IPS-20b (cell line): Measurements from ENCODE around the gene LGR4.

Source experiments
- H3K27ac ChIP-seq: one replicate; pipeline ENCODE4 v1.5.1; 2013; ENCODE audit warnings: low read length
- H3K27me3 ChIP-seq: 2 replicates; pipeline ENCODE4 v1.6.1; 2013; ENCODE audit warnings: mild to moderate bottlenecking, low read length, inconsistent platforms; ENCODE audit not compliant: insufficient read depth
- H3K36me3 ChIP-seq: 2 replicates; pipeline ENCODE4 v1.6.1; 2013; ENCODE audit warnings: low read depth, mild to moderate bottlenecking, inconsistent platforms, low read length, moderate library complexity; ENCODE audit not compliant: insufficient read depth
- H3K4me1 ChIP-seq: 2 replicates; pipeline ENCODE4 v1.6.1; 2013; ENCODE audit warnings: mild to moderate bottlenecking, control low read depth, inconsistent platforms, low read length, moderate library complexity; ENCODE audit not compliant: insufficient read depth
- H3K4me3 ChIP-seq: 2 replicates; pipeline ENCODE4 v1.5.1; 2013; ENCODE audit warnings: mild to moderate bottlenecking, low read length, inconsistent platforms
- H3K9ac ChIP-seq: 2 replicates; pipeline ENCODE4 v1.6.1; 2013; ENCODE audit warnings: low read depth, mild to moderate bottlenecking, inconsistent platforms, low read length, moderate library complexity
- H3K9me3 ChIP-seq: 2 replicates; pipeline ENCODE4 v1.6.1; 2013; ENCODE audit warnings: mild to moderate bottlenecking, low read depth, low read length, inconsistent platforms; ENCODE audit not compliant: insufficient read depth

Gene LGR4

DNA sequence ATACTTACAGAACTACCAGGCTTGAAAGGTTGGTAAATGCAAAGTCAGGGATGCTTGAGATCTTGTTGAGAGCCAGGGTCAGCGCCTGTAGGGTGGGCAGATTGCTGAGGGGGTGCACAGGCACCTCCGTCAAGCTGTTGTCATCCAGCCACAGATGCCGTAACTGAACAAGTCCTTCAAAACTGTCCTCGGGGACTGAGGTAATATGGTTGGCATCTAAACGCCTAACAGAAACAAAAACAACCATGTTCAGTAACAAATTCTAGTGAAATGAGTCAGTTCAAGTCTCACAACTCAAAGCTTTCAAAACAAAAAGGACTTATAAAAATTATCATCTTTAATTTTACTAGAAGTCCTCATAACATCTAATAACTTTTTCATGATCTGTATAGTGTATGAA is 87.3 kb downstream of the LGR4 start:
- Histone ChIP-seq H3K4me3 (no peak overlapping the region), H3K36me3 (peaks cover 67% of the 10 kb centered on the region), H3K27ac (no peak overlapping the region), H3K9me3 (no peaks in the 10 kb centered on the region), H3K27me3 (no peaks in the 10 kb centered on the region), H3K9ac (no peak overlapping the region), H3K4me1 (peaks cover 33% of the 10 kb centered on the region)

DNA sequence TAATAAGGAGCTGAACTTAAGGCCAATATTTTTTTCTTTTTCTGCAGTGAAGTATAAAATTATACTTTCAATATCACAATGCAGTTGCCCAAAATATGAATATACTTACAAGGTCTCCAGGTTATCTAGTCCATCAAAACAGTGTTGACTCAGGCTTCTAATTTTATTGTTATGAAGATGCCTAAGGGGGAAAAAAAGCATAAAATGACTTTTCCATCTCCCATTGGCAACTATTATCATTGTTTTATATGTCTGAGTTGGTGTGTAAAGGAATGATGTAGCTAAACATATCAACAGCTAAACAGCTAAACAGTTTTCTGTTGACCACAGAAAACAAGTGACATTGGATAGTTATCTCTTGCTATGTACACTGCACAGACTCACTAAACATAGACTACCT is 88.4 kb downstream of the LGR4 start:
- H3K9ac ChIP-seq, result no peak overlapping the region
- H3K4me1 ChIP-seq, result peaks cover 27% of the 10 kb centered on the region
- no peaks in the 10 kb centered on the region for H3K9me3 ChIP-seq
- no peaks in the 10 kb centered on the region for H3K27me3 ChIP-seq
- peaks cover 72% of the 10 kb centered on the region for H3K36me3 ChIP-seq
- H3K27ac ChIP-seq, result no peak overlapping the region
- H3K4me3 ChIP-seq, result no peak overlapping the region

DNA sequence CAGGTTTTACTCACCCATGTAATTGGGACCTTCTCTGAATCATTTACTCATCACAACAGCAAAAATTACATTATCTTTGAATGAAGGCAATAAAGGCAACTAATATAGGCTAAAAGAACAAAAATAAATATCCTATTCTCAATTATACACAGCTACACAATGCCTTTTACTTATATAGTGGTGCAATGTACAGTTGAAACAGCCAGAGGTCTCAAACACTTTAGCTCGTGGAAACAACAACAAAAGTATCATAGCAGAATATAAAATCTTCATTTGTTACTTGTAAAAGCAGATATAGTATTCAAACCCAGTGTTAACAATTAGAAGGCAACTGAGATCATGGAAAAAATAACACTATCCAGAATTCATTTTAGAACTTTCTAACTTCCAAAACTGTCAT is 88.9 kb downstream of the LGR4 start:
- Histone ChIP-seq H3K9ac (no peak overlapping the region), H3K27ac (no peak overlapping the region), H3K27me3 (no peaks in the 10 kb centered on the region), H3K9me3 (no peaks in the 10 kb centered on the region), H3K4me3 (no peak overlapping the region), H3K4me1 (peaks cover 21% of the 10 kb centered on the region), H3K36me3 (peaks cover 78% of the 10 kb centered on the region)

DNA sequence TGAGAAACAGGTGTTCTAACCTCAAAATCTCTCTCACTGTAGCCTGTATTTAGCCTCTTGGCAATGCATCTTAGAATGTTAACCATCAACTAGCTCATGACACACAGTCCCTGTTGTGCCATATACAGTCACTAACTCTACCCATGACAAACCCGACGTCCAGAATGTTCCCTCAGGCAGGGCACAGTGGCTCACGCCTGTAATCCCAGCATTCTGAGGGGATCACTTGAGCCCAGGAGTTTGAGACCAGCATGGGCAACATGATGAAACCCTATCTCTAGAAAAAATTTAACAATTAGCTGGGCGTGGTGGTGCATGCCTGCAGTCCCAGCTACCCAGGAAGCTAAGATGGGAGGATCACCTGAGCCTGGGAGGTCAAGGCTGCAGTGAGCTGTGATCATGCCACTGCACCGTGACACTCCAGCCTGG is 91.3 kb downstream of the LGR4 start:
- Histone ChIP-seq H3K27ac (no peak overlapping the region), H3K36me3 (peaks cover 94% of the 10 kb centered on the region), H3K27me3 (no peaks in the 10 kb centered on the region), H3K4me1 (no peaks in the 10 kb centered on the region), H3K9me3 (no peaks in the 10 kb centered on the region), H3K9ac (no peak overlapping the region), H3K4me3 (no peak overlapping the region)

DNA sequence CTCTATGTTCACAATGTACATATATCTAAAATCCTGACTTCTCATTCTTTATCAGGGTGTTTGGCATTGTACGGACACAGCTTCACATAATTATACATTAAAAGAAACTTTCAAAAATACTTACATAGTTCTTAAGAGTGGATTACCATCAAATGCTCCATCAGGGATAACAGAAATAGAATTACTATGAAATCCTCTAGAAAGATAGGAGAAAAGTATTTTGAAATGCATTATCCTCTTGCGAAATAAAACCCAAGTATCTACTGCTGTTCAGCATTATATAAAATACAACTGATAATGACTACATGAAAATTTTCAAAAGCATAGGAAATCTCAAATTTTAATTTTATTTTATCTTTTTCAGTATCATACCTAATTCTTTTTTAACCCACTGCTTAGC is 91.8 kb downstream of the LGR4 start:
- H3K9ac ChIP-seq, result no peak overlapping the region
- no peaks in the 10 kb centered on the region for H3K4me1 ChIP-seq
- H3K27ac ChIP-seq, result no peak overlapping the region
- H3K27me3 ChIP-seq, result no peaks in the 10 kb centered on the region
- no peak overlapping the region for H3K4me3 ChIP-seq
- H3K9me3 ChIP-seq, result no peaks in the 10 kb centered on the region
- H3K36me3 ChIP-seq, result peaks cover 92% of the 10 kb centered on the region

DNA sequence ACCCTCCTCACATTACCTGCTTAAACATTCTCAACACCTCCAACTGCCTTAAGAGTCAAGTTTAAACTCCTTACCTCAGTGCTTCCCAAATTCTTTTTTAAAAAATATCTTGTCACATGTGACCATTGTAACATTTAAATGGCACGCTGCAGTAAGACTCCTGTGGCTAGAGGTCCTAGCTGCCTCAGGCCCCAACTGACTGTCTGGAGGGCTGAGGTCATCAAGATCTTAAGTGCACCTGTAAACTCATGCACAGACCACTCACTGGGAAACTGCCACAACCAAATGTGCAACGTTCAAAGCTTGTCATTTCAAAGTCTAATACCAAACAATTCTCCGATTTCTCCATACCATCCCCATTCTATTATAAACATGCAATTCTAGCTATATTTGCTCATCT is 93.1 kb downstream of the LGR4 start:
- H3K9me3 ChIP-seq, result no peaks in the 10 kb centered on the region
- no peaks in the 10 kb centered on the region for H3K4me1 ChIP-seq
- no peak overlapping the region for H3K27ac ChIP-seq
- H3K4me3 ChIP-seq, result no peak overlapping the region
- H3K27me3 ChIP-seq, result no peaks in the 10 kb centered on the region
- H3K36me3 ChIP-seq, result peaks cover 91% of the 10 kb centered on the region
- H3K9ac ChIP-seq, result no peak overlapping the region

DNA sequence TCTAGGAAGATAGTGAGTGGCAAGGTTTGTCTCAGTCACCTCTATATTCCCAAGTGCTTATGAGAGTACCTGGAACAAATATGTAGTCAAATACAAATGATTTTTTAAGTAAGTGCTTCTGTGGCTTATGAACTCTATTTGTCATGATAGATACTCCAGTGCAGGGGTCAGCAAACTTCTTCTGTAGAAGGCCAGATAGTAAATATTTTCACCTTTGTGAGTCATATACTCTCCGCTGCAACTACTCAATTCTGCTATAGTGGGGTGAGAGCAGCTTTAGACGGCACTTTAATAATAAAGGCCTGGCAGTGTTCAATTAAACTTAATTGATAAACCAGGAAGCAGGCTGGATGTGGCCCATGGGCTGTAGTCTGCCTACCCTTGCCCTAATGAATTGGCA is 97.2 kb downstream of the LGR4 start:
- Histone ChIP-seq H3K27ac (no peak overlapping the region), H3K9ac (no peak overlapping the region), H3K36me3 (peaks cover 94% of the 10 kb centered on the region)

DNA sequence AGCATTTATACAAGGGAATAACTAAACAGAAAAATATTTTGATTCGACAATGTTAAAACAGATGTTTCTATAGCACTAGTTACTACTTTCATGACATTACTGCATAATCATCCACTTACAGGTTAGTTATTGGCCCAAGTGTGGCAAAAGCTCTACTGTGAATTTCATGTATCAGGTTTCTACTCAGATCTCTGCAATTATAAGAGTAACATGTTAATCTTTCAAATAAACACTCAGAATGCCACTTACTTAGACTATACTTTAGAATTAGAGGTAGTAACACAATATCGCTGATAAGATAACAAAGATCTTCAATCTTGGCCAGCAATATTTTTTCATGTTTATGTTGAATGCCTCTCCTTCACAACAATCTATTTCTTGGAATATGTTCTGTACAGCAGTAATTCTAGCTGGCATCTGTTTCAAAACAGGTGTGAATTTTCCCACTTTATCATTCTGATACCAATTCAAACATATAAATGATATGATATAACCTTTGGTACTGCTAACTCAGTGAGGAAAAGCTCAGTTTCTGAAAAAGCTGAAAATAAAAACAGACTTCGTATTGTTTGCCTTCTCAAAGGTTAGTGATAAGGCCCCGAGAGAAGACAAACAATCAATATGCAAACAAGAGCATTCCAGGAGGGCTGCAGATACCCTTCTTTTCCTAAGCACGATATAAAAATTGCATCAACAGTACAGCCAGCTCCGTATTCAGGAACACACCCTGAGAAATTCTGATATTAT is 98.6 kb downstream of the LGR4 start:
- no peak overlapping the region for H3K4me3 ChIP-seq
- no peaks in the 10 kb centered on the region for H3K4me1 ChIP-seq
- no peak overlapping the region for H3K27ac ChIP-seq
- no peaks in the 10 kb centered on the region for H3K9me3 ChIP-seq
- H3K36me3 ChIP-seq, result peaks cover 94% of the 10 kb centered on the region
- H3K27me3 ChIP-seq, result no peaks in the 10 kb centered on the region
- H3K9ac ChIP-seq, result no peak overlapping the region

More for the DNA sequence above, 97.2 kb downstream of the LGR4 start:
- Histone ChIP-seq H3K4me3 (no peak overlapping the region), H3K9me3 (no peaks in the 10 kb centered on the region), H3K27me3 (no peaks in the 10 kb centered on the region), H3K4me1 (no peaks in the 10 kb centered on the region)

DNA sequence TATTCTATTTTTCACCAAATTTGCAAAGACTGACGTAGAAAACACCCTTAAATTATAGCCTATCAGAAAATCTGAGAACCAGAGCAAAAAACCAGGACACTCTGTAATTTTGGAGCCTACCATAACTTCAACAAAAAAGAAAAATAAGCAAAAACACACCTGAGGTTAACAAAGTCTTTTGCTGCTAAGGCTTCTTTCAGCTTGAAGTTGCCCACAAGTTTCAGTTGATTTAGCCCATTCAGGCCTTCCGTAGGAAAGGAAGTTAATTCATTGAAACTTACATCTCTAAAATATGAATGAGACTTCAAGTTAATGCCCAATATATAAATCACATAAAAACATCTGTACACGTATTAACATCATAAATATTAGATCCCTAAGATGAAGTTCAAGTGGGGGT is 99.2 kb downstream of the LGR4 start:
- H3K36me3 ChIP-seq, result peaks cover 94% of the 10 kb centered on the region
- no peaks in the 10 kb centered on the region for H3K9me3 ChIP-seq
- H3K27ac ChIP-seq, result no peak overlapping the region
- H3K4me3 ChIP-seq, result no peak overlapping the region
- H3K9ac ChIP-seq, result no peak overlapping the region
- no peaks in the 10 kb centered on the region for H3K27me3 ChIP-seq
- H3K4me1 ChIP-seq, result no peaks in the 10 kb centered on the region

DNA sequence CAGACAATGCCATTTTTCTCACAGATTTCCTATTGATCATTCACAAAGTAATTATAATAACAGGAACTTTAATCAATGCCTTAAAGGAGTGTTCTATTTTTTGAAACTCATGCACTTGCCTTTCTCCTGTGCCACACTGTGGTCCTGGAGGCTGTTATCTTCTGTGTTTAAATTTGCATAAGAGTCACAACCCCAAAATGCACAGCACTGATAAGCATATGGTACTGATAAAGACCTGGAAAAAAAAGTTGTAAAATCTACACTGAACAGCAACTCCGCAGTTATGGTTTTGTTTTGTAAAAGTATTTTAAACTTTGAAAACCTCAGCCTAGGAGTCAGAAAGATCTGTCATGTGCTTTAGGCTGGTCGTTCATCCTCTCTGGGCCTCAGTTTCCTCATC is 100.4 kb downstream of the LGR4 start:
- H3K9me3 ChIP-seq, result no peaks in the 10 kb centered on the region
- H3K9ac ChIP-seq, result no peak overlapping the region
- no peaks in the 10 kb centered on the region for H3K27me3 ChIP-seq
- peaks cover 95% of the 10 kb centered on the region for H3K36me3 ChIP-seq
- no peak overlapping the region for H3K4me3 ChIP-seq
- no peak overlapping the region for H3K27ac ChIP-seq
- no peaks in the 10 kb centered on the region for H3K4me1 ChIP-seq

DNA sequence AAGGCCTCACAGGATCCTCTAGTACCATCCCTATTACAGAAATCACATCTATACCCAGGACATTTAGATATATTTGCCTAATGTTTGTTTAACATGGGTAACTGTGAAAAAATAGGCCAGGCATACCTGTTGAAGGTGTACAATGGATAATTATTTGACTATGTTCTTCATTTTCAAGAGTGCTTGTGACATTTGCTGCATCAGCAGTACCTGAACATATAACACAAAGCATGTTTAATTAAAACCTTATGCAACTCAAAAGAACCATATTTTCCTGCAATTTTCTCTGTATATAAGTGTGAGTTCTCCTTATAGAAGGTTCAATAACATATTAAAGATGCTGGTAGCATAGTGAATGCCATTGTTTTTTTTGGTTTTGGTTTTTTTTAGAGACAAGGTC is 101.1 kb downstream of the LGR4 start:
- H3K4me3 ChIP-seq, result no peak overlapping the region
- no peak overlapping the region for H3K27ac ChIP-seq
- H3K36me3 ChIP-seq, result peaks cover 93% of the 10 kb centered on the region
- H3K9ac ChIP-seq, result no peak overlapping the region
- H3K4me1 ChIP-seq, result no peaks in the 10 kb centered on the region
- H3K27me3 ChIP-seq, result no peaks in the 10 kb centered on the region
- no peaks in the 10 kb centered on the region for H3K9me3 ChIP-seq

DNA sequence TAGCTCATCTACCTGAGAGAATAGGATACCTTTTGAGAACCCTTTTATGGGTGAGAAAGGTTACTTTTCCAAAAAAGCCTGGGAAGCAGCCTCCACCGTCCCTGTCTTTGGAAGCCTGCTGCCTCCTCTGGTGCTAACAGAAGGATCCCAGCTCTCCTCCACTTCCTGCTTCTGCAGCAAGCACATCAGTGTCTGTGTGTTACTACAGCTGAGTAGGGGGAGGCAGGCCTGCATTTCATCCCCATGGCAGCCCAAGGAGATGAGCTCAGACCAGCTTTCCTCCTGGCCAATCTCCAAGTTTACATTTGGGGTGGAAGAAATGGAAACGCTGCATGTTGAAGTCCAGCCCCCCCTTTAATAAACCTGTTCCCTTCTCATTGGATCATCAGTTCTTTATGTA is 102.2 kb downstream of the LGR4 start:
- no peaks in the 10 kb centered on the region for H3K4me1 ChIP-seq
- no peak overlapping the region for H3K27ac ChIP-seq
- no peak overlapping the region for H3K9ac ChIP-seq
- peaks cover 85% of the 10 kb centered on the region for H3K36me3 ChIP-seq
- H3K27me3 ChIP-seq, result no peaks in the 10 kb centered on the region
- no peak overlapping the region for H3K4me3 ChIP-seq
- no peaks in the 10 kb centered on the region for H3K9me3 ChIP-seq
